Colonic mucosa (tissue), 4 donors: Measurements from ENCODE around the gene GSTA4. TPM values are rescaled to one million over a fixed set of nuclear protein-coding genes. Genes with fewer than 3 reads are reported as not detected.
A peak's percentile ranks its signal among the peaks of the same experiment; 100 is the strongest.

ENCODE experiments used
- DNase-seq: peaks from one replicate; pipeline ENCODE4 v3.0.0-alpha.2; 2020
- H3K27ac ChIP-seq: fragments of 200-600 bp; one replicate; pipeline ENCODE4 v1.8.0; 2021
- H3K27me3 ChIP-seq: fragments of 200-600 bp; one replicate; pipeline ENCODE4 v1.8.0; 2021
- H3K36me3 ChIP-seq: fragments of 200-600 bp; one replicate; pipeline ENCODE4 v1.8.0; 2021
- H3K4me1 ChIP-seq: fragments of 200-600 bp; one replicate; pipeline ENCODE4 v1.8.0; 2021; ENCODE audit warnings: mild to moderate bottlenecking
- H3K4me3 ChIP-seq: fragments of 200-600 bp; one replicate; pipeline ENCODE4 v1.8.0; 2021
- H3K9ac ChIP-seq, 2 donors: one replicate each; pipeline ENCODE4 v1.7.0; 2013; ENCODE audit warnings: control low read depth in 2 of 2, low read depth in 2 of 2, low read length in 2 of 2
- H3K9me3 ChIP-seq: fragments of 200-600 bp; one replicate; pipeline ENCODE4 v1.8.0; 2021
- intact Hi-C: fragments of 100-400 bp; cut with DNase I; formaldehyde crosslinking; loops from one replicate; pipeline ENCODE4 v1.14.1; 2022
- total RNA-seq, 2 donors: library from RNA; stranded (reverse); fragmentation: NEBNext Ultra II Directional in 1 of 2; extraction: Animal tissue kit (Norgen Biotek cat#: 25700) in 1 of 2; gene quantifications; one replicate each; pipeline ENCODE4 v1.2.1, GENCODE V29; 2021
- TF ChIP-seq, protein P1 (sequence below): fragments of 200-600 bp; IDR thresholded peaks from one replicate; pipeline ENCODE4 v1.8.0; 2022; ENCODE audit warnings: antibody characterized with exemption, mild to moderate bottlenecking
- donor health status: healthy.
- donor health status: DM: no; HTN: no; CAD: no.
- donor health status: DM: no; HTN: no; CAD: no.

GSTA4 gene
- total RNA-seq, 2 donors from 2014 or later = 13.5 to 17.0 TPM

DNA sequence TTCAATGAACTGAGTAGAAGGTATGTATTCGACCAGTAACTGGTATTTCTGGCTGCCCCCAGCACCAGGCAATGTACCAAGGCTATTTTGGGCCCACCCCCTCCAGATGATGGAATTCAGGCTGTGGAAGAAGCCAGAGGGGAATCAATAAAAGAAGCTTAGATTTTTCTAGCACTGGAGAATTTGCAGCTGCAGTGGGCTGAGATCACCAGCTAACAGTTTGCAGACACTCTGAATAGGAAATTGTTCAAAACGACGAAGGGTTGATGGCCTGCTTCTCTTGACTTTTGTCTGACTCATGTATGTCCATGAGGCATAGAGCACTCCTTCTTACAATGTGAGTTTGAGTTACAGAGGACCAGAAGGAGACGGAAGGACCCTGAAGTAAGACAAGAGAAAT lies 37.8 kb upstream of the GSTA4 start:
- Histone ChIP-seq H3K4me3 (no peak overlapping the region), H3K4me1 (no peaks in the 10 kb centered on the region), H3K27ac (peak overlapping the region; percentile 28), H3K36me3 (peaks cover 5% of the 10 kb centered on the region), H3K27me3 (no peaks in the 10 kb centered on the region), H3K9ac (no peak overlapping the region), H3K9me3 (no peaks in the 10 kb centered on the region)
- intact Hi-C loops = no loop called here
- TF ChIP-seq, protein P1, sequence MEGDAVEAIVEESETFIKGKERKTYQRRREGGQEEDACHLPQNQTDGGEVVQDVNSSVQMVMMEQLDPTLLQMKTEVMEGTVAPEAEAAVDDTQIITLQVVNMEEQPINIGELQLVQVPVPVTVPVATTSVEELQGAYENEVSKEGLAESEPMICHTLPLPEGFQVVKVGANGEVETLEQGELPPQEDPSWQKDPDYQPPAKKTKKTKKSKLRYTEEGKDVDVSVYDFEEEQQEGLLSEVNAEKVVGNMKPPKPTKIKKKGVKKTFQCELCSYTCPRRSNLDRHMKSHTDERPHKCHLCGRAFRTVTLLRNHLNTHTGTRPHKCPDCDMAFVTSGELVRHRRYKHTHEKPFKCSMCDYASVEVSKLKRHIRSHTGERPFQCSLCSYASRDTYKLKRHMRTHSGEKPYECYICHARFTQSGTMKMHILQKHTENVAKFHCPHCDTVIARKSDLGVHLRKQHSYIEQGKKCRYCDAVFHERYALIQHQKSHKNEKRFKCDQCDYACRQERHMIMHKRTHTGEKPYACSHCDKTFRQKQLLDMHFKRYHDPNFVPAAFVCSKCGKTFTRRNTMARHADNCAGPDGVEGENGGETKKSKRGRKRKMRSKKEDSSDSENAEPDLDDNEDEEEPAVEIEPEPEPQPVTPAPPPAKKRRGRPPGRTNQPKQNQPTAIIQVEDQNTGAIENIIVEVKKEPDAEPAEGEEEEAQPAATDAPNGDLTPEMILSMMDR = no peak
- no peak for DNase-seq

DNA sequence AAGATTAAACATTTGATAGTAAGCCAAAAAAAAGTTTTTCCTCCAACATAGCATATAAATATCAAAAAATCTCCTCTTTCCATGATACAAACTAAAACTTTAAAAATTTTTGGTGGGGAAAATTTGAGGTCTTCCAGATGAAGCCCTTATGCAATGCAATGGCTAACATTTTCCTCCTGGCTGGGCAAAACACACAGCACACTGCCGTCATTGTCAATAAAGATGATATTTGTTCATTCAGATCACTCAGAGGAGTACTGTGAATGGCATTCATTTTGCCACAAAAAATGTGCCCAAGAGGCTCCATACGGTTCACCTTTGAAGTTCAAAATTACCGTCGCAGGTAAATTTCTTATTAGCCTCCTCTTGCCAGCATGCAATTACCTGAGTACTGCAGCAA lies 36.2 kb upstream of the GSTA4 start:
- intact Hi-C loops = no loop called here

DNA sequence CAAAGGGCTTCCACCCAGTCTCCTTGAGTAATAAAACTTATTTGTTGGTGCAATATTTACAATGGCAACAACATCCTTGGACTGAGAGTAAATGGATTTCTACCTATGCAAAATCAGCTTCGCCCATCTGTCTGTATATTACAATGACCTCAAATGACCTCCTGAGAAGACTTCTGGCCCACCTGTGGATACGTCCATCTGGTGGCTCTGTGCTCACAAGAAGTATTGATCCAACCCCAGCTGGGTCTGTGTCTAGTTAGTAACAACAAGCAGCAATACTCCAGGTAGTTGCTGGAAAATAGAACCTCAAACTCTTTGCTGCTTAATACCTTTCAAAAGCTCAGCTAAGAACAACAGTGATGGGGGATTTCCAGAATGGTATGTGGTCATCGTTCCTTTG lies 34.7 kb upstream of the GSTA4 start:
- Histone ChIP-seq H3K36me3 (peaks cover 5% of the 10 kb centered on the region), H3K9me3 (no peaks in the 10 kb centered on the region), H3K4me1 (no peaks in the 10 kb centered on the region), H3K4me3 (no peak overlapping the region), H3K27ac (no peak overlapping the region), H3K9ac (no peak overlapping the region), H3K27me3 (no peaks in the 10 kb centered on the region)
- TF ChIP-seq, protein P1 = no peak
- intact Hi-C loops = no loop called here
- DNase-seq = no peak

More for the DNA sequence above, 36.2 kb upstream of the GSTA4 start:
- no peak overlapping the region for H3K4me3 ChIP-seq
- H3K4me1 ChIP-seq = no peaks in the 10 kb centered on the region
- H3K36me3 ChIP-seq = peaks cover 5% of the 10 kb centered on the region
- TF ChIP-seq, protein P1 = no peak
- no peak overlapping the region for H3K27ac ChIP-seq
- no peak for DNase-seq
- no peaks in the 10 kb centered on the region for H3K27me3 ChIP-seq
- H3K9me3 ChIP-seq = no peaks in the 10 kb centered on the region
- no peak overlapping the region for H3K9ac ChIP-seq

DNA sequence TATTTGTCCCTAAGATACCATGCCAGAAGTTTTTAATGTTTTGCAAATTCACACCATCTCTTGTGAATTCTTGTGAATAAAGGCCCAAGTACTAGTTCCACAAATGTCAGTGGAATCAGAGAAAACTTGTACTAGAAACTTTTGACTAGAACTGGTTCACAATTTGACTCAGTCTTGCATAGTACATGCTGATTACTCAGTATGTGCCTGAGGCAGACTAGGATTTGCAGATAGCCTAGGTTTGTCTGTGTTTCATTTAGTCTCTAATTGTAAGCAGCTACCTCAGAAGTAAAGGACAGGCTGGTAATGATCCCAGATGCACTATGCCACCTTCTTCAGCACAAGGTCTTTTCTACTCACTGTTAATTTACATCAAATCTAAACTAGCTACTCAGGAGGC lies 34.2 kb upstream of the GSTA4 start:
- no peaks in the 10 kb centered on the region for H3K4me1 ChIP-seq
- TF ChIP-seq, protein P1 = no peak
- no peak overlapping the region for H3K4me3 ChIP-seq
- H3K9me3 ChIP-seq = no peaks in the 10 kb centered on the region
- H3K27ac ChIP-seq = no peak overlapping the region
- H3K36me3 ChIP-seq = peaks cover 5% of the 10 kb centered on the region
- DNase-seq = no peak
- intact Hi-C loops = no loop called here
- H3K27me3 ChIP-seq = no peaks in the 10 kb centered on the region
- no peak overlapping the region for H3K9ac ChIP-seq

DNA sequence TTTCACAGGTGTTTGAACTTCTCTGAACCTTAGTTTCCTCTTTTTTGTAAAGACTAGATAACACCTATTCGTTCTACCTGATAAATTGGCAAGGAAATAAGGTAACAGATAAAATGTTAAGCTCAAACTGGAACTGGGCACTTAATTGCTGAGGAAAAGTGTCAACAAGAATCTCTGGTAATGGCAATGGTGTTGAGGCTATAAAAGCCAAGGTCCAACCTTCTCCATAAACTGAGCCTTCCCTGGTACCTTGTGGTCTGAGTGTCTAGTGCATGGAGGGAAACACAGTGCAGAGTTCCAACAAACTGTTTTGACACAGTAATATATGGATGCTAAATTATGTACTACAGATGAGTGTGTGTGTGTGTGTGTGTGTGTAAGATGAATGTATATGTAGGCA lies 33.4 kb upstream of the GSTA4 start:
- no peak overlapping the region for H3K9ac ChIP-seq
- no peaks in the 10 kb centered on the region for H3K27me3 ChIP-seq
- peaks cover 5% of the 10 kb centered on the region for H3K36me3 ChIP-seq
- intact Hi-C loops = no loop called here
- DNase-seq = no peak
- no peak overlapping the region for H3K4me3 ChIP-seq
- TF ChIP-seq, protein P1 = no peak
- no peak overlapping the region for H3K27ac ChIP-seq
- H3K9me3 ChIP-seq = no peaks in the 10 kb centered on the region
- no peaks in the 10 kb centered on the region for H3K4me1 ChIP-seq
